GM19438 (cell line): ENCODE data around the gene STUB1.
A peak's percentile ranks its signal among the peaks of the same experiment; 100 is the strongest.

Experiments used
- ATAC-seq: cut with Tn5 transposase; IDR thresholded peaks from one replicate; pipeline ENCODE4 v1.9.1; 2021; ENCODE audit warnings: low read depth; ENCODE audit not compliant: unreplicated experiment

STUB1 gene

DNA sequence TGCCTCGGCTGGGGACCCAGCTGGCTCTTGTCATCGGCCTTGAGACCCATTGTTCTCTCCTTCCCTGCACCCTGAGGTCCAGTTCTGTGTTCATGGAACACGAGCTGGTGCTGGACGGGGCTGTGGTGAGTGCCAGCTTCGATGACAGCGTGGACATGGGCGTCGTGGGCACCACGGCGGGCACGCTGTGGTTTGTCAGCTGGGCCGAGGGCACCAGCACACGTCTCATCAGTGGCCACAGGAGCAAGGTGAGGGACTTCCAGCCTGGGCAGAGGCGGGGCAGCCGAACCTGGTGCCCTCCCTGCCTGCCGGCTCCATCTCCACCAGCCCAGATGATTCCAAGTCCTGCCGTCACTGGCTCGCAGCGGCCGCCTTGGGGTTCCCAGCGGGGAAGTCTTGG lies 17.6 kb upstream of the STUB1 start:
- no peak for ATAC-seq

DNA sequence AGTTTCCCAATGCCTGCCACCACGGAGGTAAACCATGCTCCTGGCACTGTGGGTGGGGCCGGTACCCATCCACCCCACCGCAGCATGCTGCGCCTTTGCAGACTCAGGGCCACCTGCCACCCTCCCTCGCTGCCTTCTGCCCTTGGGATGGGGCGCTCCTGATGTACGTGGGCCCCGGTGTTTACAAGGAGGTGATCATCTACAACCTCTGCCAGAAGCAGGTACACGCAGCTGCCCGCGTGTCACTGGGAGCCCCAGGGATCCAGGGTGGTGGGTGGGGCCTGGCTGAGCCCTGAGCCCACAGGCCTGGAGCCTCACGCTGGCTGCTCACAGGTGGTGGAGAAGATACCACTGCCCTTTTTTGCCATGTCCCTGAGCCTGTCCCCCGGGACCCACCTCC lies 13.6 kb upstream of the STUB1 start:
- no peak for ATAC-seq

DNA sequence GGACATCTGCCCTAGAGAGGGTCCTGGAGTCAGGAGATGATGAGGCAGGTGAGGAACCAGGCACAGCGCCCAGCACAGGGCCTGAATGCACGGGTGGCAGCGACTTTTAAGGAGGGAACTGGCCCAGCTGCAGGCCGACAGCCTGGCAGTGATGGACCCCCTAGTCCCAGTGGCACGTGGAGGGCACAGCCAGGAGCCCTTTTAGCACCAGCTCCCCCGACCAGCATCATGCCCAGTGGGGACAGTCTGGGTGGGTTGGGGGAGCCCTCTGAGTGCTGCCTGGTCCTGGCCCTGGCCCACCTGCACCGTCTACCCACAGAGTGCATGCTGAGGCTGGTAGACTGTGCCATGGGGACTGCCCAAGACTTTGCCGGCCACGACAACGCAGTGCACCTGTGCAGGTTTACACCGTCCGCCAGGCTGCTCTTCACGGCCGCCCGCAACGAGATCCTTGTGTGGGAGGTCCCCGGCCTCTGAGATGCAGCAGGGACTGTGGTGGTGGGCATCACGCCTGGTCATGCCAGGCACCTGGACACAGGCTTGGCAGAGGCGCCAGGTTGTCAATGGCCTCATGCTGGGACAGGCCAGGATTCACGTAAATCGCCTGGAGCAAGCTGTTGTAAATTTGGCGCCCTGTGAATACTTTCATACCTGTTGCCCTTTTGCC lies 13.0 kb upstream of the STUB1 start:
- no peak for ATAC-seq

DNA sequence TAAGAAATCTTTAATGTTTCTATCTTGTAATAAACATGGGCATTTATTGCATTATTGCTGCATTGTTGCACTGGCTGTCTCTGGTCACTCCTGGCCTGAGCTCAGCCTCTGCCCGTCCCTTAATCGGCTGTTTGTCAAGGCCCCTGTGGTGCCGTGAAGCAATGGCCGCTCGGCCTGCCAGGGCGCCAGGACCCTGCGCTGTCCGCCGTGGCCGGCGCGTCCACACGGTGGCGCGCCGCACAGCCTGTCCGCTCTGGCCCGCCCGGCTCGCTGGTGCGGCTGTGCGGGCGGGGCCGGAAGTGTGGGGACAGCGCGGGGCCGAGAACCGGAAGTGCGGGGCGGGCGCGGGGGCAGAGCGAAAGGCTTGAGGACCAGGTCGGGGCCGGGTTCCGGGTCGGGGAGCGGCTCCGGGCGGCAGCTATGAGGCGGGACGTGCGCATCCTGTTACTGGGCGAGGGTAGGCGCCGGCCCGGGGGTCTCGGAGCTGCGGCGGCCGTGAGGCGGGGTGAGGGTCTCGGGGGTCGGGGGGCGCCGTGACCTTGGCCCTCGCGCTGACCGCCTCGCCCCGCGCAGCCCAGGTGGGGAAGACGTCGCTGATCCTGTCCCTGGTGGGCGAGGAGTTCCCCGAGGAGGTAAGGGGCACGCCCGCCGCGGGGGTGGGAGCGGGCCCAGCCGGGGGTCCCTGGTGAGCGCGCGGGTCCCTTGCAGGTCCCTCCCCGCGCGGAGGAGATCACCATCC lies 12.3 kb upstream of the STUB1 start, which contains the start of gene RHOT2:
RHOT2 (plus strand) TSS at position 353 of the 739 bp plus-strand sequence; CDS start at position 421, 68 bp downstream.
- ATAC-seq: peak; percentile 85

GRCh38 chr16:668519-669171 lies 11.6 kb upstream of the STUB1 start:
- ATAC-seq: peak; percentile 6

DNA sequence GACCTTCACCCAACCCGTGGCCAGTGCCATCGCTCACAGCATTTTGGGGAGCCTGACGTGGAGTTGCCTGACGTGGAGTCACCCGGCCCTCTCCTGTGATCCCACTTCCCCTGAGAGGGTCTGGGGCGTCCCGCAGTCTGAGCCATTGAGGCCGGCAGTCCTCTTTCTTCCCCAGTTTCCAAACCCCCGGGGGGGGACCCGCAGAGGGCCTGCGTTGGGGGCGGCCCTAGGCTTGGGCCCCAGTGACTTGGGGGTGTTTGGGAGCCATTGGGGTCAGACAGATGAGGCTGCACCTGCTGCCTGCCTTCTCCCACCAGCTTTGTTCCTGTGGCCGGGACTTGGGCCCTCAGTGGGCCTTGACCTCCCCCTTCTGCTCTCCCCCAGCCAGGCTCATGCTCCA lies 10.5 kb upstream of the STUB1 start:
- ATAC-seq: no peak

GRCh38 chr16:670485-671352 lies 9.5 kb upstream of the STUB1 start:
- no peak for ATAC-seq

GRCh38 chr16:671353-672131 lies 8.7 kb upstream of the STUB1 start:
- no peak for ATAC-seq

- ATAC-seq: no peak
These were observed 7.8 kb upstream of the STUB1 start for GRCh38 chr16:672371-672770.

DNA sequence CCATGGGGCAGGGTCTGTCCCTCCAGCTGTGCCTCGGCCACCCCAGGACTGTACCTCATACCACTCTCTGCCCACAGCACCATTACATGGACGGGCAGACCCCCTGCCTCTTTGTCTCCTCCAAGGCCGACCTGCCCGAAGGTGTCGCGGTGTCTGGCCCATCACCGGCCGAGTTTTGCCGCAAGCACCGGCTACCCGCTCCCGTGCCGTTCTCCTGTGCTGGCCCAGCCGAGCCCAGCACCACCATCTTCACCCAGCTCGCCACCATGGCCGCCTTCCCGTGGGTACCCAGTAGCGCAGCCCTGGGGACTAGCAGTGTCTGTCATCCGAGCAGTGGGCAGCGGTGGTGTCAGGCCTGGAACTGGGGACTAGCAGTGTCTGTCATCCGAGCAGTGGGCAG lies 7.4 kb upstream of the STUB1 start:
- ATAC-seq: no peak

DNA sequence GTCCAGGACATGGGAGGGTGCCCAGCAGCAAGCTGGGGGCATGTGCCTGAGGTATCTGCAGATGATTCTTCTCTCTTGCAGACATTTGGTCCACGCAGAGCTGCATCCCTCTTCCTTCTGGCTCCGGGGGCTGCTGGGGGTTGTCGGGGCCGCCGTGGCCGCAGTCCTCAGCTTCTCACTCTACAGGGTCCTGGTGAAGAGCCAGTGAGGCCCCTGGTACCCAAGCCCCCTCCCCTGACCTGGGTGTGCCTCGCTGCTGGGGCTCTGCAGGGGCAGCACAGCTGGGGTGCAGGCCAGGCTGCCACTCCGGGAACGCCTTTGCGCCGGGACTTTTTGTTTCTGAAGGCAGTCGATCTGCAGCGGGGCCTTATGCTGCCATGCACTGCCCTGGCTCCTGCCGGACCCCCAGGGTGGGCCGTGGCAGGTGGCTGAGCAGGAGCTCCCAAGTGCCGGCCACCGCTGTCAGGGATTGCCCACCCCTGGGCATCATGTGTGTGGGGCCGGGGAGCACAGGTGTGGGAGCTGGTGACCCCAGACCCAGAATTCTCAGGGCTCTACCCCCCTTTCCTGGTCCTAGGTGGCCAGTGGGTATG lies 6.7 kb upstream of the STUB1 start:
- no peak for ATAC-seq

DNA sequence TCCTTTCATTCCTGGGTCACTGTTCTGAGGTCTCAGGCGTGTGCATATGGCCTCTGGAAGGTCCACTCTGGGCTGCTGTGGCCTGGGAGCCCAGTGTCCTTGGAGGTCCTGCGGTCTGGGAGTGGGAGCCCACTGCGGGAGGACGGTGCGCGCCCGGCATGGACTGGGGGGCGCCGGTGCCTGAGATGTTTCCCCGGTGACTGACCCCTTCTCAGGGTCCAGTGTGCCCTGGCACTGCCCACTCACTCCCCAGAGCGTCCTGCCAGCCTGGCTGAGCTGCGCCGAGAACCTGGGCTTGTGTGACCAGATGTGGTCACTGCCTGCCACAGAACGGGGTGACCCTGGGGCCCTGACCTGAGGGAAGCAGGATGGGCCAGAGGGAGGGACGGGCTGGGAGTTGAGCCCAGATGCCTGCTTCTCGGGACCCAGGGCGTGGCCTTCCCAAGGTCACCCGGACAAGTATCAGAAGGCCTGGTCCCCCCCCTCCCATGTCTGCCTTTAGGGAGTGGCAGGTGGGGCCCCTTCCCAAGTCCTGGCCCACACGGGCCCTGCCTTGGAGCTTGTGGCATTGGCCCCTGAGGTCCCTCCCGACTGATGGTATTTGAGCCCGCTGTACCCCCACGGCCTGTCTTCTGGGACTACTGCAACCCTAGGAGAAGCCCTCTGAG lies 5.9 kb upstream of the STUB1 start:
- ATAC-seq: no peak

- ATAC-seq: no peak
These were observed 5.0 kb upstream of the STUB1 start, which contains the start of gene RHBDL1 for GRCh38 chr16:674968-675883. Gene RHBDL1, plus strand, starts transcription at chr16:675671. Its CDS starts 120 bp downstream, at chr16:675791.

DNA sequence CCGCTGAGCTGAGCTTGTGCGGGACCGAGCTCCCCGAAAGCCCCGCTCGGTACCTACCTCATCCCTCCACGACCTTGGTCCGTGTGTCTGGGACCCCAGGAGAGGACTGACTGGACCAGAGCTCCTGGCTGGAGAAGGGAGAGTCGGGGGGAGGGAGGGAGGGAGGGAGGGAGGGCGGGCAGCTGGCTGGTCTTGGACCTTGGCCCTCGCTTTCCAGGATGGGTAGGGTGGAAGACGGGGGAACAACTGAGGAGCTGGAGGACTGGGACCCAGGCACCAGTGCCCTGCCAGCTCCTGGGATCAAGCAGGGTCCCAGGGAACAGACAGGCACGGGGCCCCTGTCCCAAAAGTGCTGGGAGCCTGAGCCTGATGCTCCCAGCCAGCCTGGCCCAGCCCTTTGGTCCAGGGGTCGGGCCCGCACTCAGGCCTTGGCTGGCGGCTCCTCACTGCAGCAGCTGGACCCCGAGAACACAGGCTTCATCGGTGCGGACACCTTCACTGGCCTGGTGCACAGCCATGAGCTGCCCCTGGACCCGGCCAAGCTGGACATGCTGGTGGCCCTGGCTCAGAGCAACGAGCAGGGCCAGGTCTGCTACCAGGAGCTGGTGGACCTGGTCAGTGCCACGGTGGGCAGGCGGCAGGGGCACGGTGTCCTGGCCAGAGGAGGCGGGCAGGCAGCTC lies 4.2 kb upstream of the STUB1 start:
- ATAC-seq: no peak

DNA sequence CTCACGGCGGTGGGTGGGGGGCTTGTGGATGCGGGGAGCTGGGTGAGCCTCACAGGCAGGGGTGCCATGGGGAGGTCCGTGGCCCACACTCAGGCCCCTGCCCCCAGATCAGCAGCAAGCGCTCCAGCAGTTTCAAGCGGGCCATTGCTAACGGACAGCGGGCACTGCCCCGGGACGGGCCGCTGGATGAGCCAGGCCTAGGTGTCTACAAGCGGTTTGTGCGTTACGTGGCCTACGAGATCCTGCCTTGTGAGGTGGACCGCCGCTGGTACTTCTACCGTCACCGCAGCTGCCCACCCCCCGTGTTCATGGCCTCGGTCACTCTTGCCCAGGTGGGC lies 3.7 kb upstream of the STUB1 start:
- no peak for ATAC-seq

DNA sequence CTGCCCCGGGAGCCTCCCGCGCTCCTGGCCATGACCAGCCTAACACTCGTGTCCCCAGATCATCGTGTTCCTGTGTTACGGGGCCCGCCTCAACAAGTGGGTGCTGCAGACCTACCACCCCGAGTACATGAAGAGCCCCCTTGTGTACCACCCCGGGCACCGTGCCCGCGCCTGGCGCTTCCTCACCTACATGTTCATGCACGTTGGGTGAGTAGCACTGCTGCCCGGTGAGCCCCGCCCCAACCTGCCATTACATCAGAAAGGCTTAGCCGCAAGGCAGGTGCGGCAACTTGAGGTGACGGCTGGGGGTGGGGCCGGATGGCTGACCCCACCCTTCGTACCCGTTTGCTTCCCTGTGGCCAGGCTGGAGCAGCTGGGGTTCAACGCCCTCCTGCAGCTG lies 3.3 kb upstream of the STUB1 start:
- ATAC-seq: no peak

GRCh38 chr16:677316-678190 lies 2.7 kb upstream of the STUB1 start:
- ATAC-seq: no peak
